Psoas muscle (tissue), 8 donors: ENCODE measurements around the gene VSTM1. TPM values are rescaled to one million over a fixed set of nuclear protein-coding genes. Genes with fewer than 3 reads are reported as not detected.
"Not testable (repeated sequence)": the region's sequence is repeated elsewhere in the genome, so short reads cannot be mapped to it uniquely, and the experiment has no call there.

Experiments used
- ATAC-seq, 4 donors: fragments of 200-7000 bp; cut with Tn5 transposase; one replicate each; pipeline ENCODE4 v1.9.1; 2020; ENCODE audit warnings: moderate library complexity in 3 of 4, mild to moderate bottlenecking in 2 of 4
- DNase-seq, 2 donors: peaks; one replicate each; pipeline ENCODE4 v3.0.0-alpha.2; 2020
- H3K27ac ChIP-seq: fragments of 200-600 bp; one replicate; pipeline ENCODE4 v1.8.0; 2022
- H3K27me3 ChIP-seq, 3 donors: fragments of 200-600 bp in 1 of 3; one replicate each; pipeline versions ENCODE4 v1.6.1 to v1.8.0; 2013 to 2022; ENCODE audit warnings: low read length in 2 of 3, mild to moderate bottlenecking in 2 of 3, moderate library complexity in 1 of 3; ENCODE audit not compliant: insufficient read depth in 3 of 3
- H3K36me3 ChIP-seq, 2 donors: fragments of 200-600 bp in 1 of 2; one replicate each; pipeline versions ENCODE4 v1.6.1 to v1.8.0; 2013 to 2022; ENCODE audit warnings: low read depth in 1 of 2, mild to moderate bottlenecking in 1 of 2, moderate library complexity in 1 of 2; ENCODE audit not compliant: insufficient read depth in 1 of 2
- H3K4me1 ChIP-seq: fragments of 200-600 bp; one replicate; pipeline ENCODE4 v1.8.0; 2022
- H3K4me3 ChIP-seq: fragments of 200-600 bp; one replicate; pipeline ENCODE4 v1.8.0; 2022; ENCODE audit warnings: mild to moderate bottlenecking
- H3K9me3 ChIP-seq: fragments of 200-600 bp; one replicate; pipeline ENCODE4 v1.8.0; 2022
- CTCF ChIP-seq: fragments of 200-600 bp; IDR thresholded peaks from one replicate; pipeline ENCODE4 v1.8.0; 2022; ENCODE audit warnings: antibody characterized with exemption
- WGBS, 3 donors: extraction: QIAGEN DNeasy Blood & Tissue Kit; methylation state at CpG; one replicate each; pipeline versions ENCODE4 v1.1.6 to v1.1.7; 2013; 5-methylcytosine and 5-hydroxymethylcytosine counted together
- intact Hi-C, 2 donors: fragments of 100-400 bp; cut with DNase I; formaldehyde crosslinking; loops; one replicate each; pipeline versions ENCODE4 v1.11.0 to v1.14.2; 2022
- polyA plus RNA-seq, 3 donors: library from polyadenylated mRNA; stranded (reverse); fragments of 200-250 nt; gene quantifications; one replicate each; pipeline ENCODE4 v1.2.3, GENCODE V29; 2013
- total RNA-seq, 4 donors: library from RNA; stranded (reverse); fragmentation: NEBNext Ultra II Directional in 2 of 4; extraction: Animal tissue kit (Norgen Biotek cat#: 25700) in 2 of 4; gene quantifications; one replicate each; pipeline versions ENCODE4 v1.2.1 to v1.2.4, GENCODE V29; 2021 to 2023
- donor health status: healthy with polysubstance abuse.
- donor health status: DM: no; HTN: no; CAD: no; lungs with moderate emphysema.
- donor health status: Bipolar disorder and iron deficiency.
- donor health status: healthy.
- donor health status: DM: yes; HTN: yes; CAD: no.
- donor health status: DM: no; HTN: no; CAD: no.
- donor health status: DM: no; HTN: no; CAD: no.
- donor health status: DM: yes; HTN: yes; CAD: no.

VSTM1 gene
- total and polyA plus RNA-seq, 7 donors: not detected

GRCh38 chr19:54100561-54100960 lies 36.9 kb upstream of the VSTM1 start, which contains the start of gene OSCAR:
OSCAR (minus strand) TSS chr19:54100803; CDS start chr19:54100792, 11 bp downstream.
- no peak for ATAC-seq
- Histone ChIP-seq H3K4me1 (peaks cover 3% of the 10 kb centered on the region), H3K36me3 (peaks cover 0 to 1% of the 10 kb centered on the region in 2 donors), H3K9me3 (no peaks in the 10 kb centered on the region), H3K27me3 (peaks cover 0 to 21% (median 7%) of the 10 kb centered on the region in 3 donors), H3K27ac (no peak within 1 kb of the TSS), H3K4me3 (no peak within 1 kb of the TSS)
- no peak for TF ChIP-seq CTCF
- DNase-seq: no peak
- WGBS, 3 donors: 51 to 55% (median 54%) methylated on average over 5 of the region's 5 CpGs
- intact Hi-C loops: loop anchor here in 1 of 2 donors (10.0 kb wide), 1 partner anchor 116 kb away; no protein-coding TSS in a partner anchor

GRCh38 chr19:54099903-54100255 lies 36.2 kb upstream of the VSTM1 start:
- intact Hi-C loops: loop anchor here in 1 of 2 donors (10.0 kb wide), 1 partner anchor 115 kb away; no protein-coding TSS in a partner anchor
- 70 to 82% (median 74%) methylated on average over 9 of the region's 9 CpGs for WGBS, 3 donors
- H3K36me3 ChIP-seq, H3K4me3 ChIP-seq, H3K4me1 ChIP-seq, DNase-seq, H3K27ac ChIP-seq, H3K9me3 ChIP-seq, ATAC-seq: not testable (repeated sequence)
- peaks cover 0 to 22% (median 13%) of the 10 kb centered on the region in 3 donors for H3K27me3 ChIP-seq

- Histone ChIP-seq H3K4me3 (no peak overlapping the region), H3K4me1 (peaks cover 3% of the 10 kb centered on the region), H3K9me3 (no peaks in the 10 kb centered on the region), H3K27me3 (peaks cover 0 to 27% (median 15%) of the 10 kb centered on the region in 3 donors), H3K27ac (no peak overlapping the region), H3K36me3 (no peaks in the 10 kb centered on the region)
- no peak for TF ChIP-seq CTCF
- intact Hi-C loops: no loop called here
- DNase-seq (no peak), ATAC-seq (no peak)
- WGBS, 3 donors: 79 to 84% (median 80%) methylated on average over 10 to 12 of the region's 12 CpGs
These were observed 35.6 kb upstream of the VSTM1 start for GRCh38 chr19:54099190-54099902.

- H3K27me3 ChIP-seq: peaks cover 0 to 40% (median 15%) of the 10 kb centered on the region in 3 donors
- H3K4me3 ChIP-seq: peak overlapping the region; percentile 18
- ATAC-seq: no peak
- H3K27ac ChIP-seq: no peak overlapping the region
- H3K36me3 ChIP-seq: no peaks in the 10 kb centered on the region
- no peak for TF ChIP-seq CTCF
- intact Hi-C loops: no loop called here
- no peak for DNase-seq
- 7 to 10% (median 9%) methylated on average over 14 of the region's 14 CpGs for WGBS, 3 donors
- H3K4me1 ChIP-seq: no peaks in the 10 kb centered on the region
- no peaks in the 10 kb centered on the region for H3K9me3 ChIP-seq
These were observed 33.0 kb upstream of the VSTM1 start for GRCh38 chr19:54096617-54097106.

GRCh38 chr19:54095859-54096616 lies 32.3 kb upstream of the VSTM1 start:
- H3K27ac ChIP-seq, H3K4me1 ChIP-seq, H3K9me3 ChIP-seq, intact Hi-C loops, H3K36me3 ChIP-seq: not testable (repeated sequence)
- ATAC-seq (peak; percentile 48 to 62 (median 55)), DNase-seq (peak; percentile 55 to 68)
- H3K4me3 ChIP-seq: peak overlapping the region; percentile 53
- H3K27me3 ChIP-seq: peaks cover 0 to 40% (median 15%) of the 10 kb centered on the region in 3 donors
- 0 to 1% (median 1%) methylated on average over 21 to 46 of the region's 46 CpGs for WGBS, 3 donors
